ENCODE data around the gene GULP1. TPM values are rescaled to one million over a fixed set of nuclear protein-coding genes. Genes with fewer than 3 reads are reported as not detected.

The GULP1 gene
- total and polyA plus RNA-seq, 10 of the 15 experiments (the other 5 are each of a cell fraction or from before 2014, with no cell fraction given) = 0.02 to 1.3 (median 0.15) TPM; not detected in 5

GRCh38 chr2:188475945-188476344 is 184.3 kb downstream of the GULP1 start:
- BruUV-seq (replicated peaks) = no TSS peak
- Histone ChIP-seq H3K4me2 (ENCODE audit: control insufficient read depth, insufficient read depth) (no peak overlapping the region), H4K20me1 (ENCODE audit: control insufficient read depth, insufficient read depth) (no peaks in the 10 kb centered on the region), H2AFZ (ENCODE audit: control insufficient read depth, low read depth, low read length) (no peak overlapping the region), H3K27ac (ENCODE audit: control insufficient read depth, insufficient read depth) (no peak overlapping the region), H3K9me3 (replicated peaks; ENCODE audit: control insufficient read depth, insufficient read depth, low read length) (no peaks in the 10 kb centered on the region), H3K79me2 (ENCODE audit: control insufficient read depth, insufficient read depth, low read length) (no peaks in the 10 kb centered on the region), H3K4me1 (ENCODE audit: control insufficient read depth, insufficient read depth, low read length) (no peaks in the 10 kb centered on the region), H3K27me3 (replicated peaks in 1 of 2; ENCODE audit: control insufficient read depth in 2 of 2, insufficient read depth in 2 of 2, low read length in 1 of 2) (no peaks in the 10 kb centered on the region), H3K9ac (ENCODE audit: control insufficient read depth, insufficient read depth, low read length) (no peak overlapping the region), H3K4me3 (no peak overlapping the region), H3K36me3 (ENCODE audit: control insufficient read depth in 2 of 2, insufficient read depth in 2 of 2, low read length in 1 of 2) (no peaks in the 10 kb centered on the region)
- POLR2A ChIA-PET = no interaction called here
- RAD21 ChIA-PET (ENCODE audit: unreplicated experiment) = no interaction called here
- CTCF ChIA-PET = no interaction called here
- SMC1A ChIA-PET (ENCODE audit: uncharacterized antibody, unreplicated experiment) = no interaction called here
- TF ChIP-seq BRCA1 (IDR thresholded peaks at IDR 0.05; ENCODE audit: low read depth, low read length) (no peak), POLR2AphosphoS2 (IDR thresholded peaks at IDR 0.05; ENCODE audit: low read depth, low read length) (no peak), DPF2 (IDR thresholded peaks at IDR 0.05) (no peak), ZNF24 (IDR thresholded peaks at IDR 0.05) (no peak), IRF4 (IDR thresholded peaks at IDR 0.05; ENCODE audit: low read depth, low read length) (no peak), NBN (IDR thresholded peaks at IDR 0.05) (no peak), SRF (IDR thresholded peaks at IDR 0.05; ENCODE audit: low read depth in 2 of 2, low read length in 2 of 2) (no peak), ZNF274 (IDR thresholded peaks at IDR 0.05; ENCODE audit: insufficient read depth, insufficient read length) (no peak), MYB (IDR thresholded peaks at IDR 0.05; ENCODE audit: borderline replicate concordance, low read depth, low read length) (no peak), STAT3 (IDR thresholded peaks at IDR 0.05; ENCODE audit: low read depth, low read length) (no peak), SMAD1 (IDR thresholded peaks at IDR 0.05; ENCODE audit: low read depth, partially characterized antibody) (no peak), ZNF592 (IDR thresholded peaks at IDR 0.05) (no peak), EZH2 (IDR thresholded peaks at IDR 0.05; ENCODE audit: borderline replicate concordance, control insufficient read depth, low read depth, low read length) (no peak), BCL11A (IDR thresholded peaks at IDR 0.05; ENCODE audit: low read depth, low read length) (no peak)
- TF ChIP-seq, protein P1, sequence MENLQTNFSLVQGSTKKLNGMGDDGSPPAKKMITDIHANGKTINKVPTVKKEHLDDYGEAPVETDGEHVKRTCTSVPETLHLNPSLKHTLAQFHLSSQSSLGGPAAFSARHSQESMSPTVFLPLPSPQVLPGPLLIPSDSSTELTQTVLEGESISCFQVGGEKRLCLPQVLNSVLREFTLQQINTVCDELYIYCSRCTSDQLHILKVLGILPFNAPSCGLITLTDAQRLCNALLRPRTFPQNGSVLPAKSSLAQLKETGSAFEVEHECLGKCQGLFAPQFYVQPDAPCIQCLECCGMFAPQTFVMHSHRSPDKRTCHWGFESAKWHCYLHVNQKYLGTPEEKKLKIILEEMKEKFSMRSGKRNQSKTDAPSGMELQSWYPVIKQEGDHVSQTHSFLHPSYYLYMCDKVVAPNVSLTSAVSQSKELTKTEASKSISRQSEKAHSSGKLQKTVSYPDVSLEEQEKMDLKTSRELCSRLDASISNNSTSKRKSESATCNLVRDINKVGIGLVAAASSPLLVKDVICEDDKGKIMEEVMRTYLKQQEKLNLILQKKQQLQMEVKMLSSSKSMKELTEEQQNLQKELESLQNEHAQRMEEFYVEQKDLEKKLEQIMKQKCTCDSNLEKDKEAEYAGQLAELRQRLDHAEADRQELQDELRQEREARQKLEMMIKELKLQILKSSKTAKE (IDR thresholded peaks at IDR 0.05; ENCODE audit: low read depth, poor library complexity, severe bottlenecking) = no peak
- TF ChIP-seq, protein P2, sequence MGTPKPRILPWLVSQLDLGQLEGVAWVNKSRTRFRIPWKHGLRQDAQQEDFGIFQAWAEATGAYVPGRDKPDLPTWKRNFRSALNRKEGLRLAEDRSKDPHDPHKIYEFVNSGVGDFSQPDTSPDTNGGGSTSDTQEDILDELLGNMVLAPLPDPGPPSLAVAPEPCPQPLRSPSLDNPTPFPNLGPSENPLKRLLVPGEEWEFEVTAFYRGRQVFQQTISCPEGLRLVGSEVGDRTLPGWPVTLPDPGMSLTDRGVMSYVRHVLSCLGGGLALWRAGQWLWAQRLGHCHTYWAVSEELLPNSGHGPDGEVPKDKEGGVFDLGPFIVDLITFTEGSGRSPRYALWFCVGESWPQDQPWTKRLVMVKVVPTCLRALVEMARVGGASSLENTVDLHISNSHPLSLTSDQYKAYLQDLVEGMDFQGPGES (IDR thresholded peaks at IDR 0.05) = no peak
- TF ChIP-seq, protein P3, sequence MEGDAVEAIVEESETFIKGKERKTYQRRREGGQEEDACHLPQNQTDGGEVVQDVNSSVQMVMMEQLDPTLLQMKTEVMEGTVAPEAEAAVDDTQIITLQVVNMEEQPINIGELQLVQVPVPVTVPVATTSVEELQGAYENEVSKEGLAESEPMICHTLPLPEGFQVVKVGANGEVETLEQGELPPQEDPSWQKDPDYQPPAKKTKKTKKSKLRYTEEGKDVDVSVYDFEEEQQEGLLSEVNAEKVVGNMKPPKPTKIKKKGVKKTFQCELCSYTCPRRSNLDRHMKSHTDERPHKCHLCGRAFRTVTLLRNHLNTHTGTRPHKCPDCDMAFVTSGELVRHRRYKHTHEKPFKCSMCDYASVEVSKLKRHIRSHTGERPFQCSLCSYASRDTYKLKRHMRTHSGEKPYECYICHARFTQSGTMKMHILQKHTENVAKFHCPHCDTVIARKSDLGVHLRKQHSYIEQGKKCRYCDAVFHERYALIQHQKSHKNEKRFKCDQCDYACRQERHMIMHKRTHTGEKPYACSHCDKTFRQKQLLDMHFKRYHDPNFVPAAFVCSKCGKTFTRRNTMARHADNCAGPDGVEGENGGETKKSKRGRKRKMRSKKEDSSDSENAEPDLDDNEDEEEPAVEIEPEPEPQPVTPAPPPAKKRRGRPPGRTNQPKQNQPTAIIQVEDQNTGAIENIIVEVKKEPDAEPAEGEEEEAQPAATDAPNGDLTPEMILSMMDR (IDR thresholded peaks at IDR 0.05 in 2 of 3, conservative IDR thresholded peaks at IDR 0.05 in 1 of 3; ENCODE audit: control insufficient read depth in 2 of 3, extremely low read depth in 1 of 3, insufficient read depth in 1 of 3, low read depth in 3 of 3, low read length in 3 of 3) = no peak
- 18% methylated on average over 4 of the region's 4 CpGs for WGBS (ENCODE audit: insufficient coverage, insufficient replicate concordance, low lambda C conversion rate, missing lambda C conversion rate)
- DNase-seq (ENCODE audit: low read depth, low spot score) = no peak
- intact Hi-C loops (cut with micrococcal nuclease; ENCODE audit: unreplicated experiment) = no loop called here
- no peak; the same call in 1 of the 3 replicates for ATAC-seq
- FAIRE-seq = no peak
- in situ Hi-C loops (cut with MboI) = no loop called here
